Caco-2 (cell line): ENCODE data around the gene PAXX. TPM values are rescaled to one million over a fixed set of nuclear protein-coding genes. Genes with fewer than 3 reads are reported as not detected.

ENCODE experiments used
- BruUV-seq: library from RNA; stranded (reverse); fragments of 400-500 nt; replicated peaks from 2 replicates; lab custom pipeline; 2021; lab: Mats Ljungman, UMichigan
- CTCF ChIA-PET: fragments of 300-600 bp; sonication (Branson Sonifier 250); formaldehyde crosslinking; loops from one replicate; lab custom pipeline; 2022; ENCODE audit warnings: antibody characterized with exemption; lab: Charles Lee
- POLR2A ChIA-PET: fragments of 300-600 bp; sonication (Branson Sonifier 250); formaldehyde crosslinking; loops from one replicate; lab custom pipeline; 2022; ENCODE audit warnings: antibody characterized with exemption; lab: Charles Lee
- DNase-seq, 2 experiments: peaks; one replicate each; pipeline versions ENCODE4 v3.0.0 to v3.0.0-alpha.2; 2020 to 2022
- H3K27me3 ChIP-seq: replicated peaks from 2 replicates; pipeline ENCODE4 v1.6.0; 2011; ENCODE audit warnings: low read length; ENCODE audit not compliant: control insufficient read depth, insufficient read depth
- H3K36me3 ChIP-seq: 2 replicates; pipeline ENCODE4 v1.5.1; 2011; ENCODE audit warnings: low read length; ENCODE audit not compliant: control insufficient read depth, insufficient read depth
- H3K4me1 ChIP-seq: fragments of 250-450 bp; sonication (Bioruptor Pico); 2 replicates; pipeline ENCODE4 v1.5.1; 2020; ENCODE audit warnings: mild to moderate bottlenecking
- H3K4me3 ChIP-seq: 2 replicates; pipeline ENCODE4 v1.5.1; 2011; ENCODE audit warnings: low read depth, mild to moderate bottlenecking, control low read depth, low read length
- H3K9me3 ChIP-seq: fragments of 250-450 bp; sonication (Bioruptor Pico); 2 replicates; pipeline ENCODE4 v1.5.1; 2020; ENCODE audit warnings: mild to moderate bottlenecking, moderate library complexity
- H3K27ac Mint-ChIP-seq: one replicate; pipeline ENCODE4 v1.8.0; 2022; ENCODE audit warnings: mixed read lengths; ENCODE audit not compliant: unreplicated experiment
- H3K27me3 Mint-ChIP-seq: one replicate; pipeline ENCODE4 v1.8.0; 2022; ENCODE audit warnings: mixed read lengths; ENCODE audit not compliant: insufficient read depth, unreplicated experiment
- H3K36me3 Mint-ChIP-seq: one replicate; pipeline ENCODE4 v1.8.0; 2022; ENCODE audit warnings: mild to moderate bottlenecking, mixed read lengths; ENCODE audit not compliant: insufficient read depth, unreplicated experiment
- H3K4me1 Mint-ChIP-seq: one replicate; pipeline ENCODE4 v1.8.0; 2022; ENCODE audit warnings: low read depth, mixed read lengths; ENCODE audit not compliant: unreplicated experiment
- H3K4me3 Mint-ChIP-seq: one replicate; pipeline ENCODE4 v1.8.0; 2022; ENCODE audit warnings: mild to moderate bottlenecking, moderate library complexity, mixed read lengths; ENCODE audit not compliant: unreplicated experiment
- H3K9me3 Mint-ChIP-seq: one replicate; pipeline ENCODE4 v1.8.0; 2022; ENCODE audit warnings: mixed read lengths; ENCODE audit not compliant: unreplicated experiment
- CTCF ChIP-seq, 2 experiments: fragments of 200-600 bp in 1 of 2; IDR thresholded peaks; 1 replicate in 1 of 2; 2 replicates in 1 of 2; pipeline versions ENCODE4 v1.5.1 to v1.8.0; 2011 to 2022; ENCODE audit warnings: antibody characterized with exemption in 1 of 2, control low read depth in 1 of 2, inconsistent platforms in 1 of 2, low read depth in 1 of 2, low read length in 1 of 2, mild to moderate bottlenecking in 1 of 2, moderate library complexity in 1 of 2; ENCODE audit not compliant: insufficient read depth in 1 of 2, severe bottlenecking in 1 of 2, unreplicated experiment in 1 of 2
- intact Hi-C: fragments of 100-400 bp; cut with micrococcal nuclease; formaldehyde crosslinking; loops from one replicate; pipeline ENCODE4 v1.10.0; 2022; ENCODE audit not compliant: unreplicated experiment
- total RNA-seq: library from RNA; stranded (reverse); gene quantifications from 2 replicates; pipeline ENCODE4 v1.2.3, GENCODE V29; 2022

Gene PAXX
- total RNA-seq, 1 experiment from 2014 or later = 66.2 TPM

- intact Hi-C loops = no loop called here
- no peaks in the 10 kb centered on the region for H3K27me3 Mint-ChIP-seq
- Histone ChIP-seq H3K36me3 (no peaks in the 10 kb centered on the region), H3K9me3 (no peaks in the 10 kb centered on the region), H3K27me3 (no peaks in the 10 kb centered on the region), H3K4me3 (no peak within 1 kb of the TSS), H3K4me1 (no peaks in the 10 kb centered on the region)
- DNase-seq = no peak
- H3K9me3 Mint-ChIP-seq = no peaks in the 10 kb centered on the region
- H3K27ac Mint-ChIP-seq = no peak within 1 kb of the TSS
- no peaks in the 10 kb centered on the region for H3K4me1 Mint-ChIP-seq
- ChIA-PET POLR2A (no interaction called here), CTCF (no interaction called here)
- no TSS peak for BruUV-seq
- no peaks in the 10 kb centered on the region for H3K36me3 Mint-ChIP-seq
- H3K4me3 Mint-ChIP-seq = no peak within 1 kb of the TSS
- no peak for TF ChIP-seq CTCF (IDR thresholded peaks at IDR 0.05; ENCODE audit: insufficient read depth in 1 of 2, low read depth in 1 of 2, low read length in 1 of 2, severe bottlenecking in 1 of 2, unreplicated experiment in 1 of 2)
Observed at GRCh38 chr9:136982232-136983051, 9.8 kb upstream of the PAXX start, which contains the start of gene LCNL1. LCNL1 (plus strand) TSS chr9:136982993; CDS start chr9:136983587, 594 bp downstream.

DNA sequence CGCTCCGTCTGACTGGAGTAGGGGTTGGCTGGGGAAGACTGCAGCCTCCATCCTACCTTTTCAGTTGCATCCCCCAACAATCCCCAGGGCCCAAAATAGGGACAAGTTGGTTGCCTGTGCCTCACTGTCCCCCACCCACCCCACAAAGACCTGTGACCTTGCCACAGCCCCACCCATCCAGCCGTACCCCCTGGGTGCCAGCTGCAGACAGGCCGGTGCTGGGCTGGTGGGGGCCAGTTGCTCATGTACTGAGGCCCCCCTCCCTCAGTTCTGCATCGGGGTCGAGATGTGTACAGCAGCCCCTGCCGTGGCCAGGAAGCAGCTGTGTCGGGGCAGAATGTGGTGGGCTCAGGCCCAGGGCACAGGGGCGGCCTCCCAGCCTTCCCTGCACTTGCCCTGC, 9.1 kb upstream of the PAXX start:
- ChIA-PET POLR2A (no interaction called here), CTCF (no interaction called here)
- H3K27ac Mint-ChIP-seq = no peak overlapping the region
- no peak overlapping the region for H3K4me3 ChIP-seq
- H3K36me3 ChIP-seq = no peaks in the 10 kb centered on the region
- peaks cover 7% of the 10 kb centered on the region for H3K4me1 Mint-ChIP-seq
- TF ChIP-seq CTCF (IDR thresholded peaks at IDR 0.05; ENCODE audit: insufficient read depth in 1 of 2, low read depth in 1 of 2, low read length in 1 of 2, severe bottlenecking in 1 of 2, unreplicated experiment in 1 of 2) = no peak
- intact Hi-C loops = no loop called here
- no peaks in the 10 kb centered on the region for H3K27me3 ChIP-seq
- BruUV-seq = no TSS peak
- no peak for DNase-seq
- peaks cover 4% of the 10 kb centered on the region; the same call in 1 of the 2 replicates for H3K4me1 ChIP-seq
- no peaks in the 10 kb centered on the region for H3K9me3 Mint-ChIP-seq
- no peaks in the 10 kb centered on the region for H3K36me3 Mint-ChIP-seq
- H3K9me3 ChIP-seq = no peaks in the 10 kb centered on the region
- no peak overlapping the region for H3K4me3 Mint-ChIP-seq
- H3K27me3 Mint-ChIP-seq = no peaks in the 10 kb centered on the region

GRCh38 chr9:136983656-136984314, 8.4 kb upstream of the PAXX start:
- Mint-ChIP-seq H3K27ac (no peak overlapping the region), H3K4me1 (peaks cover 10% of the 10 kb centered on the region), H3K36me3 (no peaks in the 10 kb centered on the region), H3K27me3 (no peaks in the 10 kb centered on the region), H3K9me3 (no peaks in the 10 kb centered on the region), H3K4me3 (no peak overlapping the region)
- DNase-seq = no peak
- H3K27me3 ChIP-seq = no peaks in the 10 kb centered on the region
- BruUV-seq = no TSS peak
- ChIA-PET CTCF (no interaction called here), POLR2A (no interaction called here)
- no peaks in the 10 kb centered on the region for H3K36me3 ChIP-seq
- no peak overlapping the region for H3K4me3 ChIP-seq
- TF ChIP-seq CTCF (IDR thresholded peaks at IDR 0.05; ENCODE audit: insufficient read depth in 1 of 2, low read depth in 1 of 2, low read length in 1 of 2, severe bottlenecking in 1 of 2, unreplicated experiment in 1 of 2) = no peak
- H3K4me1 ChIP-seq = peaks cover 8% of the 10 kb centered on the region
- intact Hi-C loops = no loop called here
- H3K9me3 ChIP-seq = no peaks in the 10 kb centered on the region
